HepG2 (cell line): ENCODE data around the gene NME8. TPM values are rescaled to one million over a fixed set of nuclear protein-coding genes. Genes with fewer than 3 reads are reported as not detected.

Experiments used
- CHCHD3 ChIP-seq: sonication (generic); formaldehyde crosslinking; IDR thresholded peaks from 2 replicates; pipeline ENCODE4 v1.8.0; 2022; ENCODE audit warnings: mild to moderate bottlenecking, missing genetic modification reagents, moderate library complexity
- MZF1 ChIP-seq: sonication (generic); formaldehyde crosslinking; IDR thresholded peaks from 2 replicates; pipeline ENCODE4 v1.8.1; 2023; ENCODE audit warnings: mild to moderate bottlenecking, missing genetic modification reagents, borderline replicate concordance
- ZNF781 ChIP-seq: sonication (generic); formaldehyde crosslinking; IDR thresholded peaks from 2 replicates; pipeline ENCODE4 v1.5.1; 2020; ENCODE audit warnings: borderline replicate concordance, mild to moderate bottlenecking, missing genetic modification reagents; ENCODE audit errors: not compliant biosample characterization
- ZNF883 ChIP-seq: sonication (generic); formaldehyde crosslinking; IDR thresholded peaks from 2 replicates; pipeline ENCODE4 v1.5.1; 2020; ENCODE audit warnings: mild to moderate bottlenecking, missing genetic modification reagents; ENCODE audit errors: not compliant biosample characterization
- polyA plus RNA-seq, 8 experiments: library from polyadenylated mRNA; depleted of rRNA in 3 of 8; stranded (reverse) in 7 of 8; unstranded in 1 of 8; fragments of >200 nt; fragmentation: Illumina TruSeq in 4 of 8; extraction: Trizol in 4 of 8; gene quantifications; 2 replicates each; pipeline versions ENCODE4 v1.2.1 to v1.2.3, GENCODE V29; 2011 to 2016; ENCODE audit warnings: low read depth in 4 of 8, missing spikeins in 1 of 8, mixed read lengths in 1 of 8; ENCODE audit not compliant: insufficient read depth in 1 of 8
- total RNA-seq, 5 experiments: library from RNA; depleted of rRNA; stranded (reverse); fragments of >200 nt; fragmentation: Illumina TruSeq; extraction: Trizol; gene quantifications; 2 replicates each; pipeline ENCODE4 v1.2.3, GENCODE V29; 2016; ENCODE audit warnings: low read depth in 1 of 5
- TF ChIP-seq, protein P1 (sequence below): IDR thresholded peaks from 2 replicates; pipeline ENCODE4 v1.4.0; 2020; ENCODE audit warnings: mild to moderate bottlenecking, missing genetic modification reagents
- TF ChIP-seq, protein P2 (sequence below): sonication (generic); formaldehyde crosslinking; IDR thresholded peaks from 2 replicates; pipeline ENCODE4 v1.5.1; 2020; ENCODE audit warnings: missing genetic modification reagents, mild to moderate bottlenecking, borderline replicate concordance
- TF ChIP-seq, protein P3 (sequence below): sonication (generic); formaldehyde crosslinking; IDR thresholded peaks from 2 replicates; pipeline ENCODE4 v1.4.0; 2020; ENCODE audit warnings: missing genetic modification reagents
- TF ChIP-seq, protein P4 (sequence below): sonication (generic); formaldehyde crosslinking; IDR thresholded peaks from 2 replicates; pipeline ENCODE4 v1.4.0; 2020; ENCODE audit warnings: missing genetic modification reagents
- TF ChIP-seq, protein P5 (sequence below): IDR thresholded peaks from 2 replicates; pipeline ENCODE4 v1.6.1; 2016; ENCODE audit warnings: mild to moderate bottlenecking, missing biosample characterization, missing genetic modification reagents
- TF ChIP-seq, protein P6 (sequence below): sonication (generic); formaldehyde crosslinking; IDR thresholded peaks from 2 replicates; pipeline ENCODE4 v1.4.0; 2020; ENCODE audit warnings: mild to moderate bottlenecking, low read depth, missing genetic modification reagents

NME8 gene
- total and polyA plus RNA-seq, 2 of the 13 experiments (the other 11 are each of a cell fraction or from before 2014, with no cell fraction given) = not detected

DNA sequence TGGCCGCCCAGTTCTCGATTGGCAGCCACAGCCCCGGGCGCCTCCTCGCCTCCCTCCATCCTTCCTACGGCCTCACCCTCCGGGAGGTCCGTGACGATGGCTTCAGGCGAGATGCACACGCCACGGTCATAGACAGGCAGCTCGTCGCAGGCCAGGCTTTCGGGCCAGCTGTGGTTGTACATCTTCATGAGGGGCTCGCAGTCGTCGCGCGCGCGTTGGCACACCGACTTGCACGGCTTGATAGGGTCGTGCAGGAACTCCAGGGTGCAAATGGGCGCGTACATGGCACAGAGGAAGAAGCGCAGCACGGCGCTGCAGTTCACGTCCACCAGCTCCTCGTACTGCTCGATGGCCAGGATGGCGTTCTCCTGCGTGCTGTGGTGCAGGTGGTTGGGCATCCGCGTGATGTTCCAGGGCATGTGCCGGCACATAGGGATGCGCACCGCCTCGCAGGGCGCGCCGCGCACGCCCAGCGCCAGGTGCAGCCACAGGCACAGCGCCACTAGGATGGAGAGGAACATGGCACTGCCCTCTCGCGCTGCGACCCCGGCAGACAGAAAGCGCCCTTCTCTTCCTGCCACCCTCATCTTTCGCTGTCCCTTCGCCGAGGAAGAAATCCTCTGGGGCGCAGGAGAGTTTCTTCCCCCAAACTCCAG, 67.7 kb downstream of the NME8 start (continued):
- TF ChIP-seq, protein P1, sequence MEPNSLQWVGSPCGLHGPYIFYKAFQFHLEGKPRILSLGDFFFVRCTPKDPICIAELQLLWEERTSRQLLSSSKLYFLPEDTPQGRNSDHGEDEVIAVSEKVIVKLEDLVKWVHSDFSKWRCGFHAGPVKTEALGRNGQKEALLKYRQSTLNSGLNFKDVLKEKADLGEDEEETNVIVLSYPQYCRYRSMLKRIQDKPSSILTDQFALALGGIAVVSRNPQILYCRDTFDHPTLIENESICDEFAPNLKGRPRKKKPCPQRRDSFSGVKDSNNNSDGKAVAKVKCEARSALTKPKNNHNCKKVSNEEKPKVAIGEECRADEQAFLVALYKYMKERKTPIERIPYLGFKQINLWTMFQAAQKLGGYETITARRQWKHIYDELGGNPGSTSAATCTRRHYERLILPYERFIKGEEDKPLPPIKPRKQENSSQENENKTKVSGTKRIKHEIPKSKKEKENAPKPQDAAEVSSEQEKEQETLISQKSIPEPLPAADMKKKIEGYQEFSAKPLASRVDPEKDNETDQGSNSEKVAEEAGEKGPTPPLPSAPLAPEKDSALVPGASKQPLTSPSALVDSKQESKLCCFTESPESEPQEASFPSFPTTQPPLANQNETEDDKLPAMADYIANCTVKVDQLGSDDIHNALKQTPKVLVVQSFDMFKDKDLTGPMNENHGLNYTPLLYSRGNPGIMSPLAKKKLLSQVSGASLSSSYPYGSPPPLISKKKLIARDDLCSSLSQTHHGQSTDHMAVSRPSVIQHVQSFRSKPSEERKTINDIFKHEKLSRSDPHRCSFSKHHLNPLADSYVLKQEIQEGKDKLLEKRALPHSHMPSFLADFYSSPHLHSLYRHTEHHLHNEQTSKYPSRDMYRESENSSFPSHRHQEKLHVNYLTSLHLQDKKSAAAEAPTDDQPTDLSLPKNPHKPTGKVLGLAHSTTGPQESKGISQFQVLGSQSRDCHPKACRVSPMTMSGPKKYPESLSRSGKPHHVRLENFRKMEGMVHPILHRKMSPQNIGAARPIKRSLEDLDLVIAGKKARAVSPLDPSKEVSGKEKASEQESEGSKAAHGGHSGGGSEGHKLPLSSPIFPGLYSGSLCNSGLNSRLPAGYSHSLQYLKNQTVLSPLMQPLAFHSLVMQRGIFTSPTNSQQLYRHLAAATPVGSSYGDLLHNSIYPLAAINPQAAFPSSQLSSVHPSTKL (CRISPR knock-in tag) = no peak
- TF ChIP-seq MZF1 (CRISPR knock-in tag) (no peak), ZNF781 (no peak), CHCHD3 (CRISPR knock-in tag) (peak; percentile 83; the same call in 1 of the 2 replicates), ZNF883 (CRISPR knock-in tag) (peak; percentile 75)
- TF ChIP-seq, protein P2, sequence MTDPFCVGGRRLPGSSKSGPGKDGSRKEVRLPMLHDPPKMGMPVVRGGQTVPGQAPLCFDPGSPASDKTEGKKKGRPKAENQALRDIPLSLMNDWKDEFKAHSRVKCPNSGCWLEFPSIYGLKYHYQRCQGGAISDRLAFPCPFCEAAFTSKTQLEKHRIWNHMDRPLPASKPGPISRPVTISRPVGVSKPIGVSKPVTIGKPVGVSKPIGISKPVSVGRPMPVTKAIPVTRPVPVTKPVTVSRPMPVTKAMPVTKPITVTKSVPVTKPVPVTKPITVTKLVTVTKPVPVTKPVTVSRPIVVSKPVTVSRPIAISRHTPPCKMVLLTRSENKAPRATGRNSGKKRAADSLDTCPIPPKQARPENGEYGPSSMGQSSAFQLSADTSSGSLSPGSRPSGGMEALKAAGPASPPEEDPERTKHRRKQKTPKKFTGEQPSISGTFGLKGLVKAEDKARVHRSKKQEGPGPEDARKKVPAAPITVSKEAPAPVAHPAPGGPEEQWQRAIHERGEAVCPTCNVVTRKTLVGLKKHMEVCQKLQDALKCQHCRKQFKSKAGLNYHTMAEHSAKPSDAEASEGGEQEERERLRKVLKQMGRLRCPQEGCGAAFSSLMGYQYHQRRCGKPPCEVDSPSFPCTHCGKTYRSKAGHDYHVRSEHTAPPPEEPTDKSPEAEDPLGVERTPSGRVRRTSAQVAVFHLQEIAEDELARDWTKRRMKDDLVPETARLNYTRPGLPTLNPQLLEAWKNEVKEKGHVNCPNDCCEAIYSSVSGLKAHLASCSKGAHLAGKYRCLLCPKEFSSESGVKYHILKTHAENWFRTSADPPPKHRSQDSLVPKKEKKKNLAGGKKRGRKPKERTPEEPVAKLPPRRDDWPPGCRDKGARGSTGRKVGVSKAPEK (CRISPR knock-in tag) = 0 out of 2 replicates have a peak, but pooled peaks have one; percentile 53
- TF ChIP-seq, protein P3, sequence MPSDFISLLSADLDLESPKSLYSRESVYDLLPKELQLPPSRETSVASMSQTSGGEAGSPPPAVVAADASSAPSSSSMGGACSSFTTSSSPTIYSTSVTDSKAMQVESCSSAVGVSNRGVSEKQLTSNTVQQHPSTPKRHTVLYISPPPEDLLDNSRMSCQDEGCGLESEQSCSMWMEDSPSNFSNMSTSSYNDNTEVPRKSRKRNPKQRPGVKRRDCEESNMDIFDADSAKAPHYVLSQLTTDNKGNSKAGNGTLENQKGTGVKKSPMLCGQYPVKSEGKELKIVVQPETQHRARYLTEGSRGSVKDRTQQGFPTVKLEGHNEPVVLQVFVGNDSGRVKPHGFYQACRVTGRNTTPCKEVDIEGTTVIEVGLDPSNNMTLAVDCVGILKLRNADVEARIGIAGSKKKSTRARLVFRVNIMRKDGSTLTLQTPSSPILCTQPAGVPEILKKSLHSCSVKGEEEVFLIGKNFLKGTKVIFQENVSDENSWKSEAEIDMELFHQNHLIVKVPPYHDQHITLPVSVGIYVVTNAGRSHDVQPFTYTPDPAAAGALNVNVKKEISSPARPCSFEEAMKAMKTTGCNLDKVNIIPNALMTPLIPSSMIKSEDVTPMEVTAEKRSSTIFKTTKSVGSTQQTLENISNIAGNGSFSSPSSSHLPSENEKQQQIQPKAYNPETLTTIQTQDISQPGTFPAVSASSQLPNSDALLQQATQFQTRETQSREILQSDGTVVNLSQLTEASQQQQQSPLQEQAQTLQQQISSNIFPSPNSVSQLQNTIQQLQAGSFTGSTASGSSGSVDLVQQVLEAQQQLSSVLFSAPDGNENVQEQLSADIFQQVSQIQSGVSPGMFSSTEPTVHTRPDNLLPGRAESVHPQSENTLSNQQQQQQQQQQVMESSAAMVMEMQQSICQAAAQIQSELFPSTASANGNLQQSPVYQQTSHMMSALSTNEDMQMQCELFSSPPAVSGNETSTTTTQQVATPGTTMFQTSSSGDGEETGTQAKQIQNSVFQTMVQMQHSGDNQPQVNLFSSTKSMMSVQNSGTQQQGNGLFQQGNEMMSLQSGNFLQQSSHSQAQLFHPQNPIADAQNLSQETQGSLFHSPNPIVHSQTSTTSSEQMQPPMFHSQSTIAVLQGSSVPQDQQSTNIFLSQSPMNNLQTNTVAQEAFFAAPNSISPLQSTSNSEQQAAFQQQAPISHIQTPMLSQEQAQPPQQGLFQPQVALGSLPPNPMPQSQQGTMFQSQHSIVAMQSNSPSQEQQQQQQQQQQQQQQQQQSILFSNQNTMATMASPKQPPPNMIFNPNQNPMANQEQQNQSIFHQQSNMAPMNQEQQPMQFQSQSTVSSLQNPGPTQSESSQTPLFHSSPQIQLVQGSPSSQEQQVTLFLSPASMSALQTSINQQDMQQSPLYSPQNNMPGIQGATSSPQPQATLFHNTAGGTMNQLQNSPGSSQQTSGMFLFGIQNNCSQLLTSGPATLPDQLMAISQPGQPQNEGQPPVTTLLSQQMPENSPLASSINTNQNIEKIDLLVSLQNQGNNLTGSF (CRISPR knock-in tag) = peak; percentile 85; the same call in 1 of the 2 replicates
- TF ChIP-seq, protein P4, sequence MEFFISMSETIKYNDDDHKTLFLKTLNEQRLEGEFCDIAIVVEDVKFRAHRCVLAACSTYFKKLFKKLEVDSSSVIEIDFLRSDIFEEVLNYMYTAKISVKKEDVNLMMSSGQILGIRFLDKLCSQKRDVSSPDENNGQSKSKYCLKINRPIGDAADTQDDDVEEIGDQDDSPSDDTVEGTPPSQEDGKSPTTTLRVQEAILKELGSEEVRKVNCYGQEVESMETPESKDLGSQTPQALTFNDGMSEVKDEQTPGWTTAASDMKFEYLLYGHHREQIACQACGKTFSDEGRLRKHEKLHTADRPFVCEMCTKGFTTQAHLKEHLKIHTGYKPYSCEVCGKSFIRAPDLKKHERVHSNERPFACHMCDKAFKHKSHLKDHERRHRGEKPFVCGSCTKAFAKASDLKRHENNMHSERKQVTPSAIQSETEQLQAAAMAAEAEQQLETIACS (CRISPR knock-in tag) = no peak
- TF ChIP-seq, protein P5, sequence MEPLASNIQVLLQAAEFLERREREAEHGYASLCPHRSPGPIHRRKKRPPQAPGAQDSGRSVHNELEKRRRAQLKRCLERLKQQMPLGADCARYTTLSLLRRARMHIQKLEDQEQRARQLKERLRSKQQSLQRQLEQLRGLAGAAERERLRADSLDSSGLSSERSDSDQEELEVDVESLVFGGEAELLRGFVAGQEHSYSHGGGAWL (CRISPR knock-in tag) = peak; percentile 69; the same call in 1 of the 2 replicates
- TF ChIP-seq, protein P6, sequence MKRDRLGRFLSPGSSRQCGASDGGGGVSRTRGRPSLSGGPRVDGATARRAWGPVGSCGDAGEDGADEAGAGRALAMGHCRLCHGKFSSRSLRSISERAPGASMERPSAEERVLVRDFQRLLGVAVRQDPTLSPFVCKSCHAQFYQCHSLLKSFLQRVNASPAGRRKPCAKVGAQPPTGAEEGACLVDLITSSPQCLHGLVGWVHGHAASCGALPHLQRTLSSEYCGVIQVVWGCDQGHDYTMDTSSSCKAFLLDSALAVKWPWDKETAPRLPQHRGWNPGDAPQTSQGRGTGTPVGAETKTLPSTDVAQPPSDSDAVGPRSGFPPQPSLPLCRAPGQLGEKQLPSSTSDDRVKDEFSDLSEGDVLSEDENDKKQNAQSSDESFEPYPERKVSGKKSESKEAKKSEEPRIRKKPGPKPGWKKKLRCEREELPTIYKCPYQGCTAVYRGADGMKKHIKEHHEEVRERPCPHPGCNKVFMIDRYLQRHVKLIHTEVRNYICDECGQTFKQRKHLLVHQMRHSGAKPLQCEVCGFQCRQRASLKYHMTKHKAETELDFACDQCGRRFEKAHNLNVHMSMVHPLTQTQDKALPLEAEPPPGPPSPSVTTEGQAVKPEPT (CRISPR knock-in tag) = 0 out of 2 replicates have a peak, but pooled peaks have one; percentile 9
